Measurements from ENCODE around the gene GPHA2.

DNA sequence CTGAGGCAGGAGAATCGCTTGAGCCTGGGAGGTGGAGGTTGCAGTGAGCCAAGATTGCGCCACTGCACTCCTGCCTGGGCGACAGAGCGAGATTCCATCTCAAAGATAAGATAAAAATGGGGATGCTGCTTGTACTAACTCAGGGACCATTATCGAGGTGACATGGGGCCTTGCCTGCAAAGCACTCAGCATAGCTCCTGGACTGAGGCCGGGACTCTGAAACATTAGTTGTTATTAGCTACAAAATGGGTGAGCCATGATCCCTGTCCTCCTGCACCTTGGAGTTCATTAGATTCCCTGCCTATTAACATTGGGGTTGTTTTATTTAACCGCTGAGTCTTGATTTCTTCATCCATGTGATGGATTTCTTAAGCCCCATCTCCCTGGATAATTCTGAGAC is 6.1 kb downstream of the GPHA2 start:
- TF ChIP-seq POLR2AphosphoS5 (IDR thresholded peaks at IDR 0.05) = no peak
- TF ChIP-seq CTCF (IDR thresholded peaks at IDR 0.05 in 8 of 11, conservative IDR thresholded peaks at IDR 0.05 in 3 of 11) = no peak
